GM12891 (cell line): ENCODE measurements around the gene POU6F1.

ENCODE experiments used
- POLR2A ChIP-seq: IDR thresholded peaks from 2 replicates; pipeline ENCODE4 v1.6.1; 2011; ENCODE audit warnings: low read depth, low read length, control low read depth
- POLR2AphosphoS5 ChIP-seq: IDR thresholded peaks from 2 replicates; pipeline ENCODE4 v1.6.1; 2011; ENCODE audit warnings: low read depth, low read length, control low read depth
- POU2F2 ChIP-seq: IDR thresholded peaks from 2 replicates; pipeline ENCODE4 v1.6.1; 2011; ENCODE audit warnings: low read depth, mild to moderate bottlenecking, control low read depth, low read length, moderate library complexity
- SPI1 ChIP-seq: IDR thresholded peaks from 2 replicates; pipeline ENCODE4 v1.6.1; 2011; ENCODE audit warnings: low read depth, low read length, control low read depth
- TAF1 ChIP-seq: IDR thresholded peaks from 2 replicates; pipeline ENCODE4 v1.6.1; 2011; ENCODE audit warnings: low read depth, low read length, control low read depth

GRCh38 chr12:51240971-51241370 is 23.1 kb upstream of the POU6F1 start:
- no peak for TF ChIP-seq POLR2AphosphoS5
- no peak for TF ChIP-seq POLR2A
- no peak for TF ChIP-seq TAF1
- no peak for TF ChIP-seq SPI1
- TF ChIP-seq POU2F2: no peak
